HG02973 (cell line): Measurements from ENCODE around the gene GRK6.

Experiments
- ATAC-seq: cut with Tn5 transposase; IDR thresholded peaks from one replicate; pipeline ENCODE4 v1.9.1; 2021; ENCODE audit warnings: moderate library complexity; ENCODE audit not compliant: unreplicated experiment

Gene GRK6

GRCh38 chr5:177468685-177469628 is 42.5 kb downstream of the GRK6 start:
- ATAC-seq = no peak

DNA sequence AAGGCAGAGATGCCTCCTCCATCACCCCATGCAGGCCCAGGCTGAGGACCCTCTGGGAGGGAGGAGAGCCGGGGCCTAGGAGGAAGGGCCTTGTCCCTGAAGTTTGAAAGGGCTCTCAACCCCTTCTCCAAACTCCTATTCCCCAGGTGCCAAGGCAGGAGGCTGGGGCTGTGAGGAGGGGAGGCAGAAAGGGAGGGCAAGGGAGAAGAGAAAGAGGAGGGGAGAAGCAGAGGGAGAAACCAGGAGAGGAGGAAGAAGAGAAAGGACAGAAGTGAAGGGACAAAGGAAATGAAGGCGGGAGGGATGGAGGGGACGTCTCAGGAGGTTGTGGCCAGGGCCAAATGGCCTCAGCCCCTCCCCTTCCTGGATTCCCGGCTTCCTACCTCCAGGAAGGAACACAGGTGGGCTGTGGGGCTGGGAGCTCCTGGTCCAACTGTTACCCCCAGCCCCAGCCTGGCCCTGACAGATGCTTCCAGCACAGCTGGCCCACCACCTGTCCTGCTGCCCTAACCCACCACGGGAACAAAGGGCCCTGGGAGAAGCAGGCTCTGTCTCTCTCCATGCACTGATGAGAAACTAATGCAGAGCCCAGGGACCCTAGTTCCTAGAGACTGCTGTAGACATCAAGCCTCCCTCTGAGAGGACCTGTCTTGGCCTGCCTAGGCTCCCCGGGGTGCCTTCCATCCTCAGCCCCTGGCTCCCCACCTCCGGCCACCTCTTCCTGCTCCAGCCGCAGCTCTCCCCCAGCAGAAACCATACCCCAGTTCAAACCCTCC is 43.5 kb downstream of the GRK6 start:
- no peak for ATAC-seq

GRCh38 chr5:177470759-177471536 is 44.5 kb downstream of the GRK6 start:
- ATAC-seq = no peak

GRCh38 chr5:177471610-177472356 is 45.3 kb downstream of the GRK6 start:
- ATAC-seq = no peak

GRCh38 chr5:177472460-177473442 is 46.3 kb downstream of the GRK6 start:
- ATAC-seq = peak; percentile 46

GRCh38 chr5:177473443-177474001 is 47.0 kb downstream of the GRK6 start, which contains the start of gene DBN1:
TSS of gene DBN1 (minus strand) at chr5:177473634. CDS start at chr5:177473521, 113 bp downstream.
- peak; percentile 33 for ATAC-seq

GRCh38 chr5:177474002-177474476 is 47.6 kb downstream of the GRK6 start:
- no peak for ATAC-seq

- no peak for ATAC-seq
Observed at GRCh38 chr5:177474846-177475562, 48.5 kb downstream of the GRK6 start.

GRCh38 chr5:177475563-177476427 is 49.3 kb downstream of the GRK6 start:
- no peak for ATAC-seq

GRCh38 chr5:177476531-177477233 is 50.2 kb downstream of the GRK6 start:
- no peak for ATAC-seq

DNA sequence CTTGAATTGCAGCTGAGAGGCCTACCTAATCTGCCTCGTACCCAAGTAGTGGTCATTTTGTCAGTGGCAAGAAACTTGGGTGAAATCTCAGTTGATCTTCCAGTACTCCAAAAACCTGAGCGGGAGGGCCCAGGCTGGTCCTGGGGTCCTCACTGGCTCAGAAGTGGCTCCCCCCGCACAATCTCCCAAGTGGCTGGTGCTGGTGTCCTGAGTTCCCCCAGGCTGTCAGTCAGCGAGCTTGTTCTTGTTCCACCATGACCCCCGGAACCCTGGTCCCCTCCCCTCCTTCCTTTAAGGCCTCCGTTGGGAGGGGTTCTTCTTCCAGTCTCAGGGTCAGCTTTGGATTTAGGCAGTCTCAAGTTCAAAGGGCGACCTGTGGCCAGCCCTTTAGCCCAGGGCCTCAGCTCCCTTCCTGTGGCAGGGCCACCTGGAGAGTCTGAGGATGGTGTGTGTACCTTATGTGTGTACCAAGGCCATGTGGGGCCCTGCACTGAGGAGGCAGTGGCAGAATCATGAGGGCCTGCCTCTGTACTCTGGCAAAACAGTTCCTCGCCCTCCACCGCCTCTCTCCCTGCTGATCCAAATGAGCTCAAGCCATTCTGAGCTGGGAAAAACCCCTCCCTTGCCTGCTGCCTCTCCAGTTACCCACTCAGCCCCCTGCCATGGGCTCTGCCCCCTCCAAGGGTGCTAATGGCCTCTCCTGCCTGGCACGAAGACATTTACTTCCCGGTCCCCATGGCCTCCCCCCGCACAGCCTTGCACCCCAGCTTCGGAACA is 51.4 kb downstream of the GRK6 start:
- ATAC-seq = no peak

DNA sequence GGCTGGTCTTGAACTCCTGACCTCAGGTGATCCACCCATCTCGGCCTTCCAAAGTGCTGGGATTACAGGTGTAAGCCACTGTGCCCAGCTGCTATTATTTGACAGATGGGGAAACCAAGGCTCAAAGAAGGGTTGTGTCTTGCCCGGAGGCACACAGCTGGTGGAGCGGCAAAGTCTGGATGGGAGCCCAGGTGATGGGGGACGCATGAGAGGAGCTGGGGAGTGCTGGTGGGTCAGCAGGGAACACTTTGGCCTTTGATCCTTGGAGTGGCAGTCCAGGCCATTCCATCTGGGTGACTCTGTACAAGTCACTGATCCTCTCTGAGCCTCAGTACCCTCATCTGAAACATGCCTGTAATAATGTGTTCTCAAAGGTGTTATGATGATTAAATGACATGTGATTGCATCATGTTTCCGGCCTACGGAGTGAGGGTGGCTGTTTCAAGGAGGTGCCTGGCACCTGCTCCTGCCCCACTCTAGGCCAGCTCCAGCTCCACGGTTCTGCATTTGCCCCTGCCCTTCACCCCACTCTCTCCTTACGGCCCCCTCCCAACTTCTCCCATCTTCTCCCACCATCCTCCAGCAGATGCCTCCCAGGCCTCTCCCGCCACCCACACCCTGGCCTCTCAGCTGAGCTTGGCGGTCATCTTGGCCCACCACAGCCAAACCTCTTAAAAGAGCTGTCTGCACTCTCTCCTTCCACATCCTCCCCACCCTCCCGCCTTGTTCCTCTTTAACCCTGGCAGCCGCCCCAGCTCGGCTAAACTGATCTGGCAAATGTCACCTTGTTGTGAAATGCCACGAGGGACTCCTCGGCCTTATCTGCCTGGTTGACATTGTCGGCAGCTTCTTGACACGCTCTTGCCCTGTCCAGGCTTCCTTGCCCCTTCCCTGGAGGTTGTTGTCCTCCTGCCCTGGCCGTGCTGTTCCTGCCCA is 52.5 kb downstream of the GRK6 start:
- no peak for ATAC-seq

DNA sequence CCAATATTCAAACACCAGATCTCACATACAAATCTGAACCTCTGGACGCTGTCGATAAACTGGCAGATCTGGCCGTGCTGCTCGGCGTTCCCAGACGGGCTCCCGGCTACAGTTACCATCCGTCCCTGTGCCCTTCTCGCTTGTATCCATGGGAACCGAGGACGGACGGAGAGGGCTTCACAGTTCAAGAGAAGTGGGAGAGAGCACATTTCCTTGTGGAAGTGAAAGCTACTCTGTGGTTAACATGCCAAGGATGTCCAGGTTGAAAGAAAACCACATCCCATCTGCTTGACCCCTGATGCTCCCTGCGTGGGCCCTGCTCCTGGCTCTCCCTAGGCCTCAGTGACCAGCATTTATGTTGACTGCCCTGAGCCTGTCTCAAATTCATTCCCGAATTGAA is 53.3 kb downstream of the GRK6 start:
- no peak for ATAC-seq

DNA sequence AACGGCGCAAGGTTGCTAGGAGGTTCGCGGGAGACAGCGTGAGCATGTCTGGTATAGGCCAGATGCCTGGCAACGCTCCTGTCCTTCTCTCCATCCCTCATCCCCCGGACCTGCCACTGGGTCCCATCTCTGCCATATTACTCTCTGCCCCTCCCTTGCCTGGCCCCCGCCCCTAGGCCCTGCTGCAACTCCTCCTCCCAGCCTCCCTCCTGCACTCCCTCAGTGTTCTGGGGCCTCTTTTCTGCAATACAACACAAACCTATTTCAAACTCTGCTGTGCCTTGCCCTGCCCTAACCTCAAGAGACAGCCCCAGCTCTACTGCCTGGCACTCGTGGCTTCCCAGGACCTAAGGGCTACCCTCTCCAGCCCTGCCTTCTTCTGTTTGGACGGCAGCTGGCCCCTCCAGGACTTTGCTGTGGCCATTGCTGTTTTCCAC is 55.9 kb downstream of the GRK6 start:
- no peak for ATAC-seq

GRCh38 chr5:177483042-177483441 is 56.6 kb downstream of the GRK6 start:
- no peak for ATAC-seq
